PC-3 (cell line): ENCODE measurements around the gene SDR42E1.

Experiments
- EZH2 ChIP-seq: fragments of 300-600 bp; sonication (generic); IDR thresholded peaks from one replicate; pipeline ENCODE4 v1.6.1; 2017; ENCODE audit warnings: antibody characterized with exemption, mild to moderate bottlenecking, low read length; ENCODE audit not compliant: unreplicated experiment
- EZH2phosphoT487 ChIP-seq: fragments of 300-600 bp; sonication (generic); IDR thresholded peaks from 2 replicates; pipeline ENCODE4 v1.6.1; 2018; ENCODE audit warnings: mild to moderate bottlenecking, antibody characterized with exemption, low read length, borderline replicate concordance
- TF ChIP-seq, protein P1 (sequence below): fragments of 300-600 bp; sonication (generic); conservative IDR thresholded peaks from 2 replicates; pipeline ENCODE4 v1.5.1; 2017; ENCODE audit warnings: antibody characterized with exemption, low read depth, mild to moderate bottlenecking, low read length

GRCh38 chr16:82007189-82007588, 4.1 kb downstream of the SDR42E1 start:
- TF ChIP-seq EZH2 (no peak), EZH2phosphoT487 (no peak)
- TF ChIP-seq, protein P1, sequence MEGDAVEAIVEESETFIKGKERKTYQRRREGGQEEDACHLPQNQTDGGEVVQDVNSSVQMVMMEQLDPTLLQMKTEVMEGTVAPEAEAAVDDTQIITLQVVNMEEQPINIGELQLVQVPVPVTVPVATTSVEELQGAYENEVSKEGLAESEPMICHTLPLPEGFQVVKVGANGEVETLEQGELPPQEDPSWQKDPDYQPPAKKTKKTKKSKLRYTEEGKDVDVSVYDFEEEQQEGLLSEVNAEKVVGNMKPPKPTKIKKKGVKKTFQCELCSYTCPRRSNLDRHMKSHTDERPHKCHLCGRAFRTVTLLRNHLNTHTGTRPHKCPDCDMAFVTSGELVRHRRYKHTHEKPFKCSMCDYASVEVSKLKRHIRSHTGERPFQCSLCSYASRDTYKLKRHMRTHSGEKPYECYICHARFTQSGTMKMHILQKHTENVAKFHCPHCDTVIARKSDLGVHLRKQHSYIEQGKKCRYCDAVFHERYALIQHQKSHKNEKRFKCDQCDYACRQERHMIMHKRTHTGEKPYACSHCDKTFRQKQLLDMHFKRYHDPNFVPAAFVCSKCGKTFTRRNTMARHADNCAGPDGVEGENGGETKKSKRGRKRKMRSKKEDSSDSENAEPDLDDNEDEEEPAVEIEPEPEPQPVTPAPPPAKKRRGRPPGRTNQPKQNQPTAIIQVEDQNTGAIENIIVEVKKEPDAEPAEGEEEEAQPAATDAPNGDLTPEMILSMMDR: no peak
